ENCODE results near the gene SDCCAG8.

Gene SDCCAG8

GRCh38 chr1:243364330-243364729, 108.5 kb downstream of the SDCCAG8 start:
- Mint-ChIP-seq H3K27ac (no peak overlapping the region), H3K9me3 (no peaks in the 10 kb centered on the region)

GRCh38 chr1:243364866-243365265, 109.0 kb downstream of the SDCCAG8 start:
- H3K36me3 Mint-ChIP-seq, result peaks cover 21% of the 10 kb centered on the region
- H3K4me3 Mint-ChIP-seq, result no peak overlapping the region
- no peak overlapping the region for H3K27ac Mint-ChIP-seq
- no peaks in the 10 kb centered on the region for H3K27me3 Mint-ChIP-seq
- H3K4me1 Mint-ChIP-seq, result no peaks in the 10 kb centered on the region
- no peaks in the 10 kb centered on the region for H3K9me3 Mint-ChIP-seq

More at GRCh38 chr1:243364330-243364729, 108.5 kb downstream of the SDCCAG8 start:
- Mint-ChIP-seq H3K4me3 (no peak overlapping the region), H3K27me3 (no peaks in the 10 kb centered on the region), H3K4me1 (no peaks in the 10 kb centered on the region), H3K36me3 (peaks cover 19% of the 10 kb centered on the region)

GRCh38 chr1:243367314-243367713, 111.5 kb downstream of the SDCCAG8 start:
- H3K9me3 Mint-ChIP-seq, result peaks cover 4% of the 10 kb centered on the region
- no peak overlapping the region for H3K27ac Mint-ChIP-seq
- peaks cover 13% of the 10 kb centered on the region for H3K36me3 Mint-ChIP-seq
- H3K27me3 Mint-ChIP-seq, result no peaks in the 10 kb centered on the region
- H3K4me3 Mint-ChIP-seq, result no peak overlapping the region
- no peaks in the 10 kb centered on the region for H3K4me1 Mint-ChIP-seq

GRCh38 chr1:243374412-243374811, 118.6 kb downstream of the SDCCAG8 start:
- Mint-ChIP-seq H3K9me3 (peaks cover 11% of the 10 kb centered on the region), H3K4me3 (no peak overlapping the region), H3K27me3 (no peaks in the 10 kb centered on the region), H3K4me1 (no peaks in the 10 kb centered on the region), H3K27ac (no peak overlapping the region), H3K36me3 (peaks cover 25% of the 10 kb centered on the region)

DNA sequence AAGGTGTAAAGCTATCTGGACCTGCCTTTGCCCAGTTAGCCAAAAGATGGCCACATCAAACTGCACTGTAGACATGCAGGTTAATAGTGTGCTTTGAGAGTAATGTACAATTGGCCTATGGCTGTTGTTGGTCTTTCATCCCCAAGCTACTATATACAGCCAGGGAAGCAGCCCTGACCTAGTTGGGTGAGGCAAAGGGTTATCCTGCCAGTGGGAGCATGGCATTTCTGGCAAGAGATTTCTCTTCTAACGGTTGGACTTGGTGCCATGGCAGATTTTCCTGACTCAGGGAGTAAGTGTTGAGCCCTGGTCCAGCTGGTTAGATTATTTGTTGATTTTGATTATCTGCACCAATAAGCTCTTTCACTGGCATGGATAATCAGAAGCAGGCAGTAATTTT, 119.8 kb downstream of the SDCCAG8 start:
- no peaks in the 10 kb centered on the region for H3K4me1 Mint-ChIP-seq
- peaks cover 22% of the 10 kb centered on the region for H3K36me3 Mint-ChIP-seq
- no peaks in the 10 kb centered on the region for H3K27me3 Mint-ChIP-seq
- H3K4me3 Mint-ChIP-seq, result no peak overlapping the region
- H3K9me3 Mint-ChIP-seq, result peaks cover 11% of the 10 kb centered on the region
- H3K27ac Mint-ChIP-seq, result no peak overlapping the region

GRCh38 chr1:243378669-243379068, 122.8 kb downstream of the SDCCAG8 start:
- Mint-ChIP-seq H3K4me3 (no peak overlapping the region), H3K36me3 (peaks cover 29% of the 10 kb centered on the region)

DNA sequence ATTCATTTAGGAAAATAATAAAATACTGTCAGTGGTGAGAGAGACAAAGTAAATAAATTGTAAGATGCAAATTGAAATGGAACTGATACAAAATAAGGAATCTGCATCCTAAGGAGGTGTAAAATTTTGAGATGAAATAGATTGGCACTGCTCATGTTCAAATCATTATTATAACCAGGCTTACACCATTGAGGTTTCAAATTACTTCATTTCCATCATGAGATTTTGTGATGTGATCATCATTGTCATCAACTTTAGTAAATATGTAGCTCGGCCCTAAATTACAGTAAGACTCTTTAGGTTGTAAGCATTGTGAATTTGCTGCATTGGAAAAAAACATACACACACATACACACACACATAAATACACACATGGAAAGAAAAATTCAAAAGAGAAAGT, 123.4 kb downstream of the SDCCAG8 start:
- no peaks in the 10 kb centered on the region for H3K27me3 Mint-ChIP-seq
- no peak overlapping the region for H3K27ac Mint-ChIP-seq
- peaks cover 28% of the 10 kb centered on the region for H3K36me3 Mint-ChIP-seq
- no peaks in the 10 kb centered on the region for H3K9me3 Mint-ChIP-seq
- H3K4me3 Mint-ChIP-seq, result no peak overlapping the region
- no peaks in the 10 kb centered on the region for H3K4me1 Mint-ChIP-seq

More at GRCh38 chr1:243378669-243379068, 122.8 kb downstream of the SDCCAG8 start:
- H3K27ac Mint-ChIP-seq, result no peak overlapping the region
- no peaks in the 10 kb centered on the region for H3K4me1 Mint-ChIP-seq
- no peaks in the 10 kb centered on the region for H3K27me3 Mint-ChIP-seq
- no peaks in the 10 kb centered on the region for H3K9me3 Mint-ChIP-seq

DNA sequence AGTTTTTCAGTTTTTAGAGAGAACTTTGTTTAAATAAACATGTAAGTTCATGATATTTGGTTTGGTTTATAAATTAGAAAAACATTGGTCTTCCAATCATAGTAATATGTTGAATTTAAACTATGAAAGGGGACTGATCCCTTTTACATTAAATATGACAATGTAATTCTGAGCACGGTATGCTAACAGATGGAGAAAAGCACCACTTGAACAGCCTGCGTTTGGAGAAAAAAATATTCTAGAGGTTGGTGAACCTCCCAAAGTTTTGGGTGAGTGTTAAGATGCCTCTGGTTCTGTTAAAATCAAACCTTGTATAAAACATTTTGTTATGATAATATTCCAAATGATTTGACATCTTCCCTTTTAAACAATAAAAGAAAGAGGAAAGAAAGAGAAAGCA, 123.9 kb downstream of the SDCCAG8 start:
- H3K36me3 Mint-ChIP-seq, result peaks cover 24% of the 10 kb centered on the region
- no peaks in the 10 kb centered on the region for H3K27me3 Mint-ChIP-seq
- H3K27ac Mint-ChIP-seq, result no peak overlapping the region
- H3K4me3 Mint-ChIP-seq, result no peak overlapping the region
- no peaks in the 10 kb centered on the region for H3K9me3 Mint-ChIP-seq
- H3K4me1 Mint-ChIP-seq, result no peaks in the 10 kb centered on the region

- no peak overlapping the region for H3K4me3 Mint-ChIP-seq
- H3K27ac Mint-ChIP-seq, result no peak overlapping the region
- no peaks in the 10 kb centered on the region for H3K9me3 Mint-ChIP-seq
- peaks cover 3% of the 10 kb centered on the region for H3K4me1 Mint-ChIP-seq
- H3K36me3 Mint-ChIP-seq, result peaks cover 7% of the 10 kb centered on the region
- H3K27me3 Mint-ChIP-seq, result no peaks in the 10 kb centered on the region
These were observed 132.4 kb downstream of the SDCCAG8 start for GRCh38 chr1:243388276-243388675.

GRCh38 chr1:243390162-243390791, 134.4 kb downstream of the SDCCAG8 start:
- H3K36me3 Mint-ChIP-seq, result peaks cover 5% of the 10 kb centered on the region
- no peak overlapping the region for H3K4me3 Mint-ChIP-seq
- H3K27me3 Mint-ChIP-seq, result no peaks in the 10 kb centered on the region
- H3K27ac Mint-ChIP-seq, result no peak overlapping the region
- H3K9me3 Mint-ChIP-seq, result no peaks in the 10 kb centered on the region
- H3K4me1 Mint-ChIP-seq, result peaks cover 3% of the 10 kb centered on the region

- no peak overlapping the region for H3K27ac Mint-ChIP-seq
- no peak overlapping the region for H3K4me3 Mint-ChIP-seq
These were observed 135.5 kb downstream of the SDCCAG8 start for GRCh38 chr1:243391355-243391754.

GRCh38 chr1:243393096-243393495, 137.3 kb downstream of the SDCCAG8 start:
- H3K27me3 Mint-ChIP-seq, result no peaks in the 10 kb centered on the region
- H3K27ac Mint-ChIP-seq, result peak overlapping the region; percentile 8
- no peaks in the 10 kb centered on the region for H3K9me3 Mint-ChIP-seq
- H3K36me3 Mint-ChIP-seq, result peaks cover 8% of the 10 kb centered on the region
- H3K4me3 Mint-ChIP-seq, result no peak overlapping the region
- H3K4me1 Mint-ChIP-seq, result peaks cover 3% of the 10 kb centered on the region

More at GRCh38 chr1:243391355-243391754, 135.5 kb downstream of the SDCCAG8 start:
- peaks cover 5% of the 10 kb centered on the region for H3K36me3 Mint-ChIP-seq
- H3K9me3 Mint-ChIP-seq, result no peaks in the 10 kb centered on the region
- H3K27me3 Mint-ChIP-seq, result no peaks in the 10 kb centered on the region
- peaks cover 3% of the 10 kb centered on the region for H3K4me1 Mint-ChIP-seq

- Mint-ChIP-seq H3K9me3 (no peaks in the 10 kb centered on the region), H3K4me1 (peaks cover 3% of the 10 kb centered on the region), H3K36me3 (peaks cover 8% of the 10 kb centered on the region), H3K27ac (peak overlapping the region; percentile 8), H3K27me3 (no peaks in the 10 kb centered on the region), H3K4me3 (no peak overlapping the region)
These were observed 138.2 kb downstream of the SDCCAG8 start for GRCh38 chr1:243394066-243394465.

DNA sequence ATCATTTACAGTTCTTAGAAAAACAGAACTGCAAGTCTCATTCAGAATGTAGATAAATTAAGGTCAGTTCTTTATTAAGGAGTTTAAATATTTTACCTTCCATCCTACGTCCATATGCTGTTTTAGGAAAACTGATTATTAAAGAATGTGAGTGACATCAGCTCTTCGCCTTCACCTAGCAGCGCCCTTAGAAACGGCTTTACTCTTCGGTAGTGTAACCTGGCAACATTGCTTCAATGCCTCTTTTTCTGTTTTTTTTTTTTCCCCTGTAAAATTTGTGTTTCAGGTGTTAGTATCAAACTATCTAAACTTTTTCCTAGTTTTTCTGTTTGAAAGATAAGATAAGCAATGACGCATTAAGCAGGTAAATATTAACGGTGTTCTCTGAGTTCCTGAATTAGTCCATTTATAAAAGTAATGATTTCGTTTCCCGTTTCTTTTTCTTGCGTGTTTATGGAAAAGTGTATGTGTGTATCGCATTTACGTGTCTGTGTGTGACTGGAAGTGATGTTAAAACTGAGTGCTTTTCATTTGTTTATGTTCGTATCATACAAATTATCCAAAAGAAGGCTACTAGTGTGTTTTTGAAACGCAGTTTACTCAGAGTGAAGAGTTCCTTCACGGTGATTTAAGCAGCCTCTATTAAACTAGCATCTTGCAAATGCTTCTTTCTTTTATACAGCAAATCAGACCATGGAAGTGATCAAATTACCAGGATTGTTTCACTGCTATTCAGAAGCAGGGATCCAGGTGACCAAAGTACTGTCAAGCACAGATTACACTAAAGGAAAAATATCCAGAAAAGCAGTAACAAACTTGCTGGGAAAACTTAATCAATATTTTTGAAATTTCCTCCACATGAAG, 139.0 kb downstream of the SDCCAG8 start:
- Mint-ChIP-seq H3K4me3 (no peak overlapping the region), H3K9me3 (no peaks in the 10 kb centered on the region), H3K27me3 (no peaks in the 10 kb centered on the region), H3K4me1 (peaks cover 3% of the 10 kb centered on the region), H3K36me3 (peaks cover 8% of the 10 kb centered on the region), H3K27ac (no peak overlapping the region)

- Mint-ChIP-seq H3K27ac (no peak overlapping the region), H3K27me3 (no peaks in the 10 kb centered on the region), H3K4me1 (no peaks in the 10 kb centered on the region), H3K36me3 (peaks cover 13% of the 10 kb centered on the region), H3K4me3 (no peak overlapping the region), H3K9me3 (no peaks in the 10 kb centered on the region)
These were observed 140.6 kb downstream of the SDCCAG8 start for GRCh38 chr1:243396424-243396823.

GRCh38 chr1:243396876-243397275, 141.0 kb downstream of the SDCCAG8 start:
- Mint-ChIP-seq H3K27ac (no peak overlapping the region), H3K27me3 (no peaks in the 10 kb centered on the region), H3K36me3 (peaks cover 13% of the 10 kb centered on the region), H3K4me1 (no peaks in the 10 kb centered on the region), H3K9me3 (no peaks in the 10 kb centered on the region), H3K4me3 (no peak overlapping the region)
